DND-41 (cell line): ENCODE results near the gene TNNI3K.

Experiments used
- EZH2 ChIP-seq: IDR thresholded peaks from 3 replicates; pipeline ENCODE4 v1.6.1; 2012; ENCODE audit warnings: borderline replicate concordance, low read depth, mild to moderate bottlenecking, moderate library complexity, low read length, inconsistent platforms; ENCODE audit not compliant: severe bottlenecking
- TF ChIP-seq, protein P1 (sequence below): IDR thresholded peaks from 2 replicates; pipeline ENCODE4 v1.5.1; 2012; ENCODE audit warnings: borderline replicate concordance, low read length, moderate library complexity, mild to moderate bottlenecking; ENCODE audit not compliant: poor library complexity, severe bottlenecking; ENCODE audit errors: extremely low read depth

DNA sequence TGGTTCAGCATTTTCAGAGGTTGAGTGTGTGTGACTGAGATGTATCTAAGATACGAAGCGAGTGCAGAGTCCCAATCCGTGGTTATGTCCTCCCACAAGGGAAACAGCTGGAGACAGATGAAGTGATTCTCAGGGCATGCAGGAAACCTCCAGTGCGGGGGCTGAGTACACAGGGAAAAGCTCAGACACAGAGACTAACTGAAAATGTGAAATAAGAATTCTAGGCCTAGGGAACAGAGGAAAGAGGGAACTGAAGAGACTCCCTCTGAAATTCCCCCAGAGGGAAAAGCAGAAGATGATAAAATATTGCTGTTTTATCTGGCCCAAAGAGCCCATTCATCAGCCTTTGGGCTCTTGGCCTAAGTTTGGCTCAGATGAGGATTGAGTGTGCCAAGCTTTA is 160.4 kb downstream of the TNNI3K start:
- TF ChIP-seq, protein P1, sequence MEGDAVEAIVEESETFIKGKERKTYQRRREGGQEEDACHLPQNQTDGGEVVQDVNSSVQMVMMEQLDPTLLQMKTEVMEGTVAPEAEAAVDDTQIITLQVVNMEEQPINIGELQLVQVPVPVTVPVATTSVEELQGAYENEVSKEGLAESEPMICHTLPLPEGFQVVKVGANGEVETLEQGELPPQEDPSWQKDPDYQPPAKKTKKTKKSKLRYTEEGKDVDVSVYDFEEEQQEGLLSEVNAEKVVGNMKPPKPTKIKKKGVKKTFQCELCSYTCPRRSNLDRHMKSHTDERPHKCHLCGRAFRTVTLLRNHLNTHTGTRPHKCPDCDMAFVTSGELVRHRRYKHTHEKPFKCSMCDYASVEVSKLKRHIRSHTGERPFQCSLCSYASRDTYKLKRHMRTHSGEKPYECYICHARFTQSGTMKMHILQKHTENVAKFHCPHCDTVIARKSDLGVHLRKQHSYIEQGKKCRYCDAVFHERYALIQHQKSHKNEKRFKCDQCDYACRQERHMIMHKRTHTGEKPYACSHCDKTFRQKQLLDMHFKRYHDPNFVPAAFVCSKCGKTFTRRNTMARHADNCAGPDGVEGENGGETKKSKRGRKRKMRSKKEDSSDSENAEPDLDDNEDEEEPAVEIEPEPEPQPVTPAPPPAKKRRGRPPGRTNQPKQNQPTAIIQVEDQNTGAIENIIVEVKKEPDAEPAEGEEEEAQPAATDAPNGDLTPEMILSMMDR = no peak
- TF ChIP-seq EZH2 = no peak
